Dendritic cell treated with granulocyte-macrophage colony-stimulating factor and Interleukin-4, amounts not matched to agents 40 ng/mL and 50 ng/mL, for 4 days (primary cell): ENCODE data around the gene SLAIN1.

Experiments
- H3K27ac Mint-ChIP-seq: one replicate; pipeline ENCODE4 v1.8.0; 2022; ENCODE audit warnings: mild to moderate bottlenecking, mixed read lengths
- H3K27me3 Mint-ChIP-seq: one replicate; pipeline ENCODE4 v1.8.0; 2022; ENCODE audit warnings: mild to moderate bottlenecking, mixed read lengths
- H3K36me3 Mint-ChIP-seq: one replicate; pipeline ENCODE4 v1.8.0; 2022; ENCODE audit warnings: low read depth, mixed read lengths
- H3K4me1 Mint-ChIP-seq: one replicate; pipeline ENCODE4 v1.8.0; 2022; ENCODE audit warnings: low read depth, mixed read lengths
- H3K4me3 Mint-ChIP-seq: one replicate; pipeline ENCODE4 v1.8.0; 2022; ENCODE audit warnings: mild to moderate bottlenecking, moderate library complexity, mixed read lengths
- H3K9me3 Mint-ChIP-seq: one replicate; pipeline ENCODE4 v1.8.0; 2022; ENCODE audit warnings: mixed read lengths
- intact Hi-C: fragments of 100-400 bp; cut with micrococcal nuclease; formaldehyde crosslinking; loops from one replicate; pipeline ENCODE4 v1.15.0; 2022

The SLAIN1 gene

DNA sequence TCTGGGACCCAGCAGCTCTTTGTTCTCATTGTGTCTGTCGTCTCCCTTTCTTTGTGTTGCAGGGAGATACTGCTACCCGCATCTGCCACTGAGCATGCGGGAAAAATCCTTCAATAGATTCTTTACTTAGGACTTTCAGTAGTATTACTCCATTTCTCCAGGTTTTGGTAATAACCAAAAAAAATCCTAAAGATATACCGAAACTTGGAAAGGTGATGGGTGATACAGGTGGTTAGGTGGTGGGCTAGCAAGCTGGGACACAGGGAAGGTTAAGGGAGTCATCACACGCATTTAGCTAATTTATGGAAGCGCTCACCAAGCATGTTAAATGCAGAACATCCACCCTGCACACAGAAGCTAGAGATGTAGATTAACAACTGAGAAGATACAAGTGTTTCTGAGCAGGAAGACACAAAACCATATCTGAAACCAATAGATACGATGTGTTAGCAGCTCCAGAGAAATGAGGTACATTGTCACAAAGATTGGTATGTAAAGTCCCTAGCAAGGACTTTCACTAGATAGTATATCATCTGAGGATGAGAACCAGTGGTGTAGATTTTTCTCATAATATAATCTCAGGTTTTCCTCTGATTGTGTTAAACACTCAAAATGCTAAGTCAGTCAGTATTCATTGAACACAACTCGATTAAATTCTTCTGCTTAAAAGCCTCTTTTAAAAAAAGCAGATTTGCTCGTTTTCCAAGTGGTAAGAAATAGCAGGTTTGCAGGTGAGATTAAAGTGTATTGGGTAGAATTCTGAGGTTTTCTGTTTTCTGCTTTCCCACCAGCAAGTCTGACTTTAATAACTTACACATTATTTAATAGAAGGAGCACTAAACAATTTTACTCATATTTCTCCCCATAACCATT lies 1.2 kb upstream of the SLAIN1 start:
- Mint-ChIP-seq H3K27ac (no peak overlapping the region), H3K27me3 (peaks cover 29% of the 10 kb centered on the region), H3K36me3 (peaks cover 6% of the 10 kb centered on the region)

GRCh38 chr13:77696879-77697216 lies 639 bp upstream of the SLAIN1 start:
- Mint-ChIP-seq H3K27me3 (peaks cover 29% of the 10 kb centered on the region), H3K4me1 (peaks cover 5% of the 10 kb centered on the region), H3K36me3 (peaks cover 6% of the 10 kb centered on the region), H3K4me3 (peak overlapping the region; percentile 68), H3K27ac (no peak overlapping the region), H3K9me3 (no peaks in the 10 kb centered on the region)
- intact Hi-C loops = no loop called here

More for the DNA sequence above, 1.2 kb upstream of the SLAIN1 start:
- Mint-ChIP-seq H3K9me3 (no peaks in the 10 kb centered on the region), H3K4me3 (no peak overlapping the region), H3K4me1 (peaks cover 5% of the 10 kb centered on the region)
- intact Hi-C loops = no loop called here

- Mint-ChIP-seq H3K36me3 (peaks cover 6% of the 10 kb centered on the region), H3K9me3 (no peaks in the 10 kb centered on the region), H3K4me1 (peaks cover 5% of the 10 kb centered on the region), H3K27me3 (peaks cover 29% of the 10 kb centered on the region), H3K4me3 (peak overlapping the region; percentile 97), H3K27ac (peak overlapping the region; percentile 42)
- intact Hi-C loops = no loop called here
Observed at GRCh38 chr13:77698201-77699058, 943 bp downstream of the SLAIN1 start.

DNA sequence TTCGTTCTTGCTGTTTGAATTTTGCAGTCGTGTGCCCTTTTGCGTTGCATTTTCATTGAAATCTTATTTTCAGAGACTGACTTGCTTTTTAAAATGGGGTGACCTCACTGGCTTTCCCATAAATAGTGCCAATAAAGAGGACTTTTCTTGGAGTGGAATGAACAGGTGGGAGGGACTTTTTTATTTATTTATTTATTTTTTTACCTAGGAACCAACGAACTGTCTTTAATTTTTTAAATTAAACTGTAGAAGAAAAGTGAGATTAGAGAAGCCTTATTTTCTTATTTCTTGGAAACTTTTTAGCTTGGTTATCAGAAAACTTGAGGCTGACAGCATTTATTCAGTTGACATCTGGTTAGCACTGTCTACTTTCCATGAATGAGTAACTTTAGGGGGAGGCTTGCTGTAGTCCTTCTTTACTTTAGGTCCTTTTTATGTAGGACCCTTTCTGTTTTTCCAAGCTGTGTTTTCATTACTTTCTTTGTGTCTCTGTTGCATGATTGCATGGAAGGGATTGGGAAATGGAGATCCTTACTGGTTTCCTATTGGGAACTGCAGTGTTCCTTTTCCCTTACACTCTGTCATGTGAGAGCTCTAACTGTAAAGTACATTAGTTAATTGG lies 1.7 kb downstream of the SLAIN1 start:
- no peaks in the 10 kb centered on the region for H3K9me3 Mint-ChIP-seq
- intact Hi-C loops = no loop called here
- peaks cover 26% of the 10 kb centered on the region for H3K27me3 Mint-ChIP-seq
- H3K4me3 Mint-ChIP-seq = peak overlapping the region; percentile 97
- peaks cover 6% of the 10 kb centered on the region for H3K36me3 Mint-ChIP-seq
- peak overlapping the region; percentile 42 for H3K27ac Mint-ChIP-seq
- peaks cover 5% of the 10 kb centered on the region for H3K4me1 Mint-ChIP-seq

GRCh38 chr13:77701305-77701704 lies 3.8 kb downstream of the SLAIN1 start:
- Mint-ChIP-seq H3K36me3 (peaks cover 6% of the 10 kb centered on the region), H3K9me3 (no peaks in the 10 kb centered on the region), H3K4me3 (no peak overlapping the region), H3K27me3 (peaks cover 18% of the 10 kb centered on the region), H3K4me1 (peaks cover 5% of the 10 kb centered on the region), H3K27ac (no peak overlapping the region)
- intact Hi-C loops = no loop called here

- Mint-ChIP-seq H3K4me1 (no peaks in the 10 kb centered on the region), H3K27ac (no peak overlapping the region), H3K9me3 (no peaks in the 10 kb centered on the region), H3K36me3 (peaks cover 6% of the 10 kb centered on the region), H3K4me3 (no peak overlapping the region), H3K27me3 (peaks cover 9% of the 10 kb centered on the region)
- intact Hi-C loops = no loop called here
Observed at GRCh38 chr13:77702366-77702765, 4.9 kb downstream of the SLAIN1 start.

DNA sequence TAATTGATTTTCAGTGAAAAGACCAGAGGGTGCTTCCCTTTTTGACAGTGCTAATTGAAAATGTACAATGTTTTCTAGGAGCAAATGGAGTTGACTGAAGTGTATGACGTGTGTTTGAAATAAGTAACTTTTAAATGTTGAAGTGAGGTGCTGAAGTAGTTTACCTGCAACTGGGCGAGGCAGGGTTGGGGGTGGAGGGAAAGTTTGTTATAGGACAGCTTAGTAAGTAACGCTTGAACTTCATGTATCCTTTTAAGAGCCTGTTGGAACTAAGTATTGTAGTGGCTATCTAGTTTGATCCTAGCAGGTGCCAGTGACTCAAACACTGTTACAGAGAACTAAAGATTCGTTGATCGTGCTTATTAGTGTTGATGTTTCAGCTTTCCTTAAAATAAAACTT lies 5.9 kb downstream of the SLAIN1 start:
- Mint-ChIP-seq H3K27ac (no peak overlapping the region), H3K36me3 (peaks cover 10% of the 10 kb centered on the region), H3K4me1 (no peaks in the 10 kb centered on the region), H3K27me3 (peaks cover 5% of the 10 kb centered on the region), H3K9me3 (peaks cover 4% of the 10 kb centered on the region), H3K4me3 (no peak overlapping the region)
- intact Hi-C loops = no loop called here

- no peaks in the 10 kb centered on the region for H3K36me3 Mint-ChIP-seq
- no peaks in the 10 kb centered on the region for H3K4me1 Mint-ChIP-seq
- no peaks in the 10 kb centered on the region for H3K27me3 Mint-ChIP-seq
- H3K27ac Mint-ChIP-seq = no peak overlapping the region
- intact Hi-C loops = no loop called here
- H3K9me3 Mint-ChIP-seq = peaks cover 22% of the 10 kb centered on the region
- H3K4me3 Mint-ChIP-seq = no peak overlapping the region
Observed at GRCh38 chr13:77714119-77714755, 16.8 kb downstream of the SLAIN1 start.

DNA sequence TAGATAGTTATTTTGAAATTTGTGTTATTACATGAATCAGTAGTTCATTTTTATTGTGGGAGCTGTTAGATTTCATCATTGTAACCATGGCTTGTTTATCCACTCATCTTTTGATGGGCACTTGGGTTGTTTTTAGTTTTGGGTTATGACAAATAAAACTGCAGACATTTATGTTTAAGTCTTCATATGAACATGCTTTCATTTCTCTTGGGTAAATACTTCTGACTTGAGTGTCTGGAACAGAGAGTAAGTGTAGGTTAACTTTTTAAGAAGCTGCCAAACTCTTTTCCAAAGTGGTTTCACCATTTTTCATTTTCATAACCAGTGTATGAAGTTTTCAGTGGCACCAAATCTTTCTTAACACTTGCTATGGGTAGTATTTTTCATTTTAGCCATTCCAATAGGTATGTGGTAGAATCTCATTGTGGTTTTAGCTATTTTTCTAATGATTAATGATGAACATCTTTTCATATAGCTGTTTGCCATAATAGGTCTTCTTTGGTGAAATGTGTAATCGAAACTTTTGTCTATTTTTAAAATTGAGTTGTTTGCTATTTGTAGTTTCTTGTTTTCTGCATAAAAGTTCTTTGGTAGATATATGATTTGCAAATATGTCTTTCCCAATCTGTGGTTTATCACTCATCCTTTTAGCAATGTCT lies 17.9 kb downstream of the SLAIN1 start:
- H3K27ac Mint-ChIP-seq = no peak overlapping the region
- no peaks in the 10 kb centered on the region for H3K27me3 Mint-ChIP-seq
- intact Hi-C loops = no loop called here
- H3K4me3 Mint-ChIP-seq = no peak overlapping the region
- H3K4me1 Mint-ChIP-seq = no peaks in the 10 kb centered on the region
- no peaks in the 10 kb centered on the region for H3K36me3 Mint-ChIP-seq
- peaks cover 11% of the 10 kb centered on the region for H3K9me3 Mint-ChIP-seq

DNA sequence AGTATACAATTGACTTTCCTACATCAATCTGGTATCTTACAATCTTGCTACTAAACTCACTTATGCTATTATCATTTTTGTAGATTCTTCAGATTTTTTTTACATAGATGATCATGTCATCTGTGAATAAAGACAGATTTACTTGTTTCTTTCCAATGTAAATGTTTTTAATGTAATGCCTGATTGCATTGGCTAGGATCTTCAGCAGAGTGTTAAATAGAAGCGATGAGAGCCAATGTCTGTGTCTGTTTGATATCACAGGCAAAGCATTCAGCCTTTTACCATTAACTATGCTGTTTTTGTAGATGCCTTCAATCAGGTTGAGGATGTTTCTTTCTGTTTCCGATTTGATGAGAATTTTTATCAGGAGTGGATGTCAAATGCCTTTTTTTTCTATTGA lies 19.2 kb downstream of the SLAIN1 start:
- no peaks in the 10 kb centered on the region for H3K36me3 Mint-ChIP-seq
- H3K9me3 Mint-ChIP-seq = peaks cover 8% of the 10 kb centered on the region
- no peak overlapping the region for H3K27ac Mint-ChIP-seq
- intact Hi-C loops = no loop called here
- H3K4me1 Mint-ChIP-seq = no peaks in the 10 kb centered on the region
- H3K4me3 Mint-ChIP-seq = no peak overlapping the region
- H3K27me3 Mint-ChIP-seq = no peaks in the 10 kb centered on the region

DNA sequence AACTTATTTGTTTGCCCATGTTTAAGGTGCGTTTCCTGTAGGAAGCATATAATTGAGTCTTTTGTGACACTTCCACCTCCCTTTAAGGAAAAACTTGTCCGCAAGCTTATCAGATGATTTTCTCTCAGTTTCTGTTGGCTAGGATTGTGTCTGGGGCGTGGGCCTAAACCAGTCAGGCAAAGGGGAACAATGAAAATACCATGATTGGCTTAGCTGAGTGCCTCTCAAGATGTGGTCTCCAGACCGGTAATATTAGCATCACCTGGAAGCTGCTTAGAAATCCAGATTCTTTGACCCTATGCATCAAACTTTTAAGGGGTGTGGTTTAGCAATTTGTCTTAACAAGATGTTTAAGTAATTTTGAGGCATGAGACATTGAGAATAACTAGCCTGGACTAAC lies 20.0 kb downstream of the SLAIN1 start:
- intact Hi-C loops = no loop called here
- Mint-ChIP-seq H3K4me3 (no peak overlapping the region), H3K36me3 (no peaks in the 10 kb centered on the region), H3K9me3 (peaks cover 8% of the 10 kb centered on the region), H3K4me1 (no peaks in the 10 kb centered on the region), H3K27me3 (no peaks in the 10 kb centered on the region), H3K27ac (no peak overlapping the region)

GRCh38 chr13:77719128-77719527 lies 21.6 kb downstream of the SLAIN1 start:
- H3K9me3 Mint-ChIP-seq = peaks cover 8% of the 10 kb centered on the region
- H3K4me3 Mint-ChIP-seq = no peak overlapping the region
- no peak overlapping the region for H3K27ac Mint-ChIP-seq
- H3K4me1 Mint-ChIP-seq = no peaks in the 10 kb centered on the region
- intact Hi-C loops = no loop called here
- H3K36me3 Mint-ChIP-seq = no peaks in the 10 kb centered on the region
- no peaks in the 10 kb centered on the region for H3K27me3 Mint-ChIP-seq

DNA sequence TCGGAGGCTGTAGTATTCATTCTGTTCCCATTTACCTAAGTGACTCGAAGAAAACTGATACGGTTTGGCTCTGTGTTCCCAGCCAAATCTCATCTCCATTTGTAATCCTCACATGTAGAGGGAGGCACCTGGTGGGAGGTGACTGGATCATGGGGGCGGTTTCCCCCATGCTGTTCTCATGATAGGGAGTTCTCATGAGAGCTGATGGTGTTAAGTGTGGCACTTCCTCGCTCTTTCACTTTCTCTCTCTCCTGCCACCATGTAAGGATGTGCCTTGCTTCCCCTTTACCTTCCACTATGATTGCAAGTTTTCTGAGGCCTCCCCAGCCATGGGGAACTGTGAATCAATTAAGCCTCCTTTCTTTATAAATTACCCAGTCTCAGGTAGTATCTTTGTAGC lies 23.5 kb downstream of the SLAIN1 start:
- no peak overlapping the region for H3K27ac Mint-ChIP-seq
- no peaks in the 10 kb centered on the region for H3K36me3 Mint-ChIP-seq
- peaks cover 8% of the 10 kb centered on the region for H3K9me3 Mint-ChIP-seq
- peaks cover 10% of the 10 kb centered on the region for H3K4me1 Mint-ChIP-seq
- intact Hi-C loops = no loop called here
- H3K27me3 Mint-ChIP-seq = no peaks in the 10 kb centered on the region
- no peak overlapping the region for H3K4me3 Mint-ChIP-seq
